Mesodermal cell (in vitro differentiated cells): ENCODE measurements around the gene KCNC1.

Source experiments
- H3K27ac ChIP-seq: 2 replicates; pipeline ENCODE4 v1.7.0; 2013; ENCODE audit warnings: mild to moderate bottlenecking, low read depth, low read length, moderate library complexity; ENCODE audit not compliant: severe bottlenecking
- H3K36me3 ChIP-seq: 2 replicates; pipeline ENCODE4 v1.7.1; 2013; ENCODE audit warnings: mild to moderate bottlenecking, low read length, moderate library complexity; ENCODE audit not compliant: control insufficient read depth, insufficient read depth
- H3K4me1 ChIP-seq: one replicate; pipeline ENCODE4 v1.7.1; 2013; ENCODE audit warnings: mild to moderate bottlenecking, low read length; ENCODE audit not compliant: insufficient read depth, control insufficient read depth, poor library complexity, severe bottlenecking
- H3K4me3 ChIP-seq: 2 replicates; pipeline ENCODE4 v1.7.0; 2013; ENCODE audit warnings: low read length, control low read depth, mild to moderate bottlenecking; ENCODE audit not compliant: insufficient read depth, poor library complexity, severe bottlenecking; ENCODE audit errors: extremely low read depth
- H3K9me3 ChIP-seq: 2 replicates; pipeline ENCODE4 v1.7.1; 2013; ENCODE audit warnings: mild to moderate bottlenecking, low read length, moderate library complexity; ENCODE audit not compliant: control insufficient read depth
- WGBS, 2 experiments: methylation state at CpG; one replicate each; pipeline ENCODE4 v1.1.5; 2013; ENCODE audit warnings: missing lambda C conversion rate in 2 of 2; ENCODE audit not compliant: insufficient coverage in 2 of 2; 5-methylcytosine and 5-hydroxymethylcytosine counted together

The KCNC1 gene

GRCh38 chr11:17697175-17697949 lies 37.2 kb upstream of the KCNC1 start:
- Histone ChIP-seq H3K4me3 (no peak overlapping the region), H3K27ac (no peak overlapping the region), H3K9me3 (no peaks in the 10 kb centered on the region), H3K36me3 (no peaks in the 10 kb centered on the region), H3K4me1 (peaks cover 5% of the 10 kb centered on the region)
- WGBS, 2 experiments: 58 to 79% methylated on average over 2 to 4 of the region's 6 CpGs

GRCh38 chr11:17699147-17700114 lies 35.1 kb upstream of the KCNC1 start:
- no peak overlapping the region for H3K27ac ChIP-seq
- 76 to 87% methylated on average over 5 of the region's 5 CpGs for WGBS, 2 experiments
- no peaks in the 10 kb centered on the region for H3K36me3 ChIP-seq
- peaks cover 5% of the 10 kb centered on the region for H3K4me1 ChIP-seq
- H3K4me3 ChIP-seq: no peak overlapping the region
- no peaks in the 10 kb centered on the region for H3K9me3 ChIP-seq

DNA sequence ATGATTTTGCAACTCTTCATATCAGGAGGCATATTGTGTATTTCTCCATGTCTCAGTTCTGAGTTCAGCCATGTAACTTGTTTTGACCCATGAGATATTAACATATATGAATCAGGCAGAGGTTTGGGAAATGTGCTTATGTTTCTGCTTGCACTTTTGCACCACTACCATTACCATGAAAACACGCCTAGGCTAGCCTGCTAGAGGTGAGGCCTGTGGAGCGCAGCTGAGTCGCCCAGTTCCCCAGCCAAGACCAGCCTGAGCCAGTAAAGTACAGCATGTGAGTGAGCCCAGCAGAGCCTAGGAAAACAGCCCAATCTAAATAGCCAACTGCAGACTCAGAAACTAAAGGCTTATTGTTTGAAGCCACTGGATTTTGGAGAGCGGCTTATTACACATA lies 33.6 kb upstream of the KCNC1 start:
- no peak overlapping the region for H3K4me3 ChIP-seq
- no peaks in the 10 kb centered on the region for H3K9me3 ChIP-seq
- no peaks in the 10 kb centered on the region for H3K36me3 ChIP-seq
- 96 to 100% methylated on average over 3 to 4 of the region's 4 CpGs for WGBS, 2 experiments
- H3K27ac ChIP-seq: no peak overlapping the region
- H3K4me1 ChIP-seq: peaks cover 5% of the 10 kb centered on the region

DNA sequence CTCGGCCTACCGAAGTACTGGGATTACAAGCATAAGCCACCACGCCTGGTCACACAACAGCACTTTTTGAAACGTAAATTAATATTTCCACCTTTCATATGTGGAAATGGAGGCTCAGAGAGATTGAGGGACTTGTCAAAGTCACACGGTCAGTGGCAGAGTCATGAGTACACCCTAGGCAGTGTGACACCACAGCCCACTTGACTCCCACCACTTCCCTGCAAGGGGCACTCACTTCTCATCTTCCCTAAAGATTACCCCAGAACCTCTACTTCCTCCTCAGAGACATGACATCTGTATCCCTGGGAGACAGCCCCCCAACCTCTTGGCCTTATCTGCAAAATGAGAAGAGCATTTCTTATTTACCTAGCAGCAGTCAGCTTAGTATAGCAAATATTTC lies 31.7 kb upstream of the KCNC1 start:
- 61 to 100% methylated on average over 2 of the region's 5 CpGs for WGBS, 2 experiments
- Histone ChIP-seq H3K27ac (no peak overlapping the region), H3K4me1 (peaks cover 5% of the 10 kb centered on the region), H3K4me3 (no peak overlapping the region), H3K36me3 (no peaks in the 10 kb centered on the region), H3K9me3 (no peaks in the 10 kb centered on the region)

- WGBS, 2 experiments: 86 to 100% methylated on average over 1 to 2 of the region's 2 CpGs
- H3K4me1 ChIP-seq: peaks cover 5% of the 10 kb centered on the region
- H3K36me3 ChIP-seq: no peaks in the 10 kb centered on the region
- H3K4me3 ChIP-seq: no peak overlapping the region
- H3K27ac ChIP-seq: no peak overlapping the region
- H3K9me3 ChIP-seq: no peaks in the 10 kb centered on the region
These were observed 30.6 kb upstream of the KCNC1 start for GRCh38 chr11:17703951-17704350.

DNA sequence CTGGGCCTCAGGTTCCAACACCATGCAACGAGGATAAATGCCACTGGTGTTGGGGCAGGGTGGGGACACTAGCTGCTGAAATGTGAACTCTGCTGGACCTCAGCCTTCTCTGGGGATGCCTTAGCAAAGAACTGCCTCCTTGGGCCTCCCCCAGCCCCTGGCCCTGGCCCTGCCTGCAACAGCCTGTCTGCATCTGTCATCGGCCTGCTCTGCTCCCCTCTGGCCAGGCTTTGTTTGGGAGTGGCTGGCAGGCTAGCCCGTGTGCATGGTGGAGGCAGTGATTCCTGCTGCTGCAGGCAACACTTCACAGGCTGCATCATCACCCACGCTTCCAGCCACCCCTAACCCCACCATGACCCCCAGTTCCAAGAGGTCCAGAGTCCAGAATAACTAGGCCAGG lies 26.8 kb upstream of the KCNC1 start:
- H3K27ac ChIP-seq: no peak overlapping the region
- 77 to 78% methylated on average over 3 of the region's 4 CpGs for WGBS, 2 experiments
- H3K36me3 ChIP-seq: no peaks in the 10 kb centered on the region
- H3K9me3 ChIP-seq: no peaks in the 10 kb centered on the region
- no peak overlapping the region for H3K4me3 ChIP-seq
- no peaks in the 10 kb centered on the region for H3K4me1 ChIP-seq

- Histone ChIP-seq H3K4me3 (no peak overlapping the region), H3K27ac (no peak overlapping the region), H3K4me1 (no peaks in the 10 kb centered on the region), H3K36me3 (no peaks in the 10 kb centered on the region), H3K9me3 (no peaks in the 10 kb centered on the region)
- 44 to 45% methylated on average over 1 to 2 of the region's 4 CpGs for WGBS, 2 experiments
These were observed 22.7 kb upstream of the KCNC1 start for GRCh38 chr11:17711836-17712235.

DNA sequence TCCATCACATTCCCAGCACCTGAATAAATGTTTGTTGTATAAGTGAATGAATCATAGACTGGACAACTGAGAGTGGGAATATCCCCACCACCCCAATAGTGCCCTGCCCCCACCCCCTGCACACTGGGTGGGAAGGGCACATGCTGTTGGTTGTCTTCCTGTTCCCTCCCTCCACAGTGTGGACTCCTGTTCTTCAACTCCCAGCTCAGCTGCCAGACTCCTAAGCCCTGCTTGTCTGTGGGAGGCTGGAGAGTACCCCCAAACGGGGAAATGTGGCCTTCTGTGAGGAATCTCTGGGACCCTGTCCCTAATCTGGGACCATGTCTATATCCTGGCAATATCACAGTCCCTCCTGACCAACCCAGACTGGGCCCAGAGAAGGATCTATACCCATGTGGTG lies 20.7 kb upstream of the KCNC1 start:
- Histone ChIP-seq H3K27ac (no peak overlapping the region), H3K4me1 (no peaks in the 10 kb centered on the region), H3K36me3 (no peaks in the 10 kb centered on the region), H3K4me3 (no peak overlapping the region), H3K9me3 (no peaks in the 10 kb centered on the region)
- WGBS, 2 experiments: no CpG with 5 or more reads among the region's 1 CpG

- Histone ChIP-seq H3K27ac (no peak overlapping the region), H3K9me3 (no peaks in the 10 kb centered on the region), H3K4me1 (no peaks in the 10 kb centered on the region), H3K36me3 (no peaks in the 10 kb centered on the region), H3K4me3 (no peak overlapping the region)
- WGBS, 2 experiments: 65 to 67% methylated on average over 2 to 6 of the region's 8 CpGs
These were observed 20.2 kb upstream of the KCNC1 start for GRCh38 chr11:17714356-17714854.

DNA sequence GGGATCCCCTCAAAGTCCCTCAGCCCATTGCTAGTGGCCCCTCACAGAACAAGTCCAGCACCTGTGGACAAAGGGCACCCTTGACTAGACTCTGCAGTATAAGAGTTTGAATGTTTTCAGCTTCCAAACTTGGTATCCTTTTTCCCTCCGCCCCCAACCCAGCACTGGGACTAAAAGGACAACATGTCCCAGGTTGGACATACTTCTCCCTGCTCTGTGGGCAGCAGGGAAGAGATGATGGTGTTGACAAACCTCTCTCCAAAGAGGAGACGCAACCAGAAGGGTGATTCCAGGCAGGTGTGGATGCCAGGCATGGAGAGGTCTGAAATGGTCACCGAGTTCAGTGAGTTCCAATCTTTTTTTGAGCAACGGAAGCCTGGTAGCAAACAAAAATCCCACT lies 19.7 kb upstream of the KCNC1 start:
- H3K27ac ChIP-seq: no peak overlapping the region
- H3K36me3 ChIP-seq: no peaks in the 10 kb centered on the region
- WGBS, 2 experiments: 85 to 86% methylated on average over 3 of the region's 4 CpGs
- no peaks in the 10 kb centered on the region for H3K9me3 ChIP-seq
- no peak overlapping the region for H3K4me3 ChIP-seq
- no peaks in the 10 kb centered on the region for H3K4me1 ChIP-seq
